Measurements from ENCODE around the gene PCSK5. TPM values are rescaled to one million over a fixed set of nuclear protein-coding genes. Genes with fewer than 3 reads are reported as not detected.

PCSK5 gene
- total RNA-seq, 2 experiments from 2014 or later, result 14.4 to 15.2 TPM

- peaks cover 10% of the 10 kb centered on the region for H3K4me1 Mint-ChIP-seq (ENCODE audit: low read depth)
- H3K4me3 ChIP-seq (ENCODE audit: low read length), result no peak overlapping the region
- no peaks in the 10 kb centered on the region for H3K27me3 Mint-ChIP-seq
- H3K4me3 Mint-ChIP-seq, result no peak overlapping the region
- ChIA-PET CTCF (no interaction called here), POLR2A (no interaction called here)
- peaks cover 3% of the 10 kb centered on the region for H3K36me3 ChIP-seq (ENCODE audit: insufficient read depth, low read length)
- H3K9me3 ChIP-seq (ENCODE audit: control insufficient read depth in 1 of 2, insufficient read depth in 1 of 2, low read length in 2 of 2), result no peaks in the 10 kb centered on the region
- H3K27me3 ChIP-seq (ENCODE audit: control insufficient read depth in 1 of 2, insufficient read depth in 2 of 2, low read length in 2 of 2), result no peaks in the 10 kb centered on the region
- no peaks in the 10 kb centered on the region for H3K9me3 Mint-ChIP-seq
- ATAC-seq (ENCODE audit: poor library complexity) (no peak), DNase-seq (no peak)
- no peak overlapping the region for H3K27ac ChIP-seq (ENCODE audit: low read depth in 1 of 2, low read length in 2 of 2)
- no peak for TF ChIP-seq CTCF (IDR thresholded peaks at IDR 0.05)
- intact Hi-C loops (cut with DNase I, micrococcal nuclease), result loop anchor here (10.0 kb wide), 2 partner anchors 77 to 137 kb away; no protein-coding TSS in a partner anchor
- H3K4me1 ChIP-seq (ENCODE audit: insufficient read depth, low read length), result no peaks in the 10 kb centered on the region
- H3K27ac Mint-ChIP-seq, result no peak overlapping the region
- peaks cover 82% of the 10 kb centered on the region for H3K36me3 Mint-ChIP-seq (ENCODE audit: low read depth)
These were observed 271.7 kb downstream of the PCSK5 start for GRCh38 chr9:76162086-76162730.

GRCh38 chr9:76162751-76163500 lies 272.5 kb downstream of the PCSK5 start:
- peaks cover 3% of the 10 kb centered on the region for H3K36me3 ChIP-seq (ENCODE audit: insufficient read depth, low read length)
- Mint-ChIP-seq H3K4me3 (no peak overlapping the region), H3K4me1 (ENCODE audit: low read depth) (peaks cover 10% of the 10 kb centered on the region), H3K27ac (no peak overlapping the region), H3K27me3 (no peaks in the 10 kb centered on the region), H3K36me3 (ENCODE audit: low read depth) (peaks cover 81% of the 10 kb centered on the region), H3K9me3 (no peaks in the 10 kb centered on the region)
- no peaks in the 10 kb centered on the region for H3K4me1 ChIP-seq (ENCODE audit: insufficient read depth, low read length)
- DNase-seq (no peak), ATAC-seq (ENCODE audit: poor library complexity) (no peak)
- intact Hi-C loops (cut with DNase I, micrococcal nuclease), result loop anchor here (10.0 kb wide), 2 partner anchors 78 to 138 kb away; no protein-coding TSS in a partner anchor
- no peaks in the 10 kb centered on the region for H3K27me3 ChIP-seq (ENCODE audit: control insufficient read depth in 1 of 2, insufficient read depth in 2 of 2, low read length in 2 of 2)
- H3K9me3 ChIP-seq (ENCODE audit: control insufficient read depth in 1 of 2, insufficient read depth in 1 of 2, low read length in 2 of 2), result no peaks in the 10 kb centered on the region
- H3K27ac ChIP-seq (ENCODE audit: low read depth in 1 of 2, low read length in 2 of 2), result no peak overlapping the region
- POLR2A ChIA-PET, result no interaction called here
- TF ChIP-seq CTCF (IDR thresholded peaks at IDR 0.05), result no peak
- CTCF ChIA-PET, result no interaction called here
- no peak overlapping the region for H3K4me3 ChIP-seq (ENCODE audit: low read length)

- H3K27me3 Mint-ChIP-seq, result no peaks in the 10 kb centered on the region
- no peak overlapping the region for H3K4me3 Mint-ChIP-seq
- H3K27ac Mint-ChIP-seq, result no peak overlapping the region
- intact Hi-C loops (cut with DNase I, micrococcal nuclease), result loop anchor here (5.0 to 10.0 kb wide), 3 partner anchors 82 to 144 kb away; no protein-coding TSS in a partner anchor
- CTCF ChIA-PET, result interaction anchor here (1.4 kb wide), 1 partner anchor 11 kb away, joined by 3 read pairs; no protein-coding TSS in a partner anchor
- Histone ChIP-seq H3K27me3 (ENCODE audit: control insufficient read depth in 1 of 2, insufficient read depth in 2 of 2, low read length in 2 of 2) (no peaks in the 10 kb centered on the region), H3K27ac (ENCODE audit: low read depth in 1 of 2, low read length in 2 of 2) (no peak overlapping the region), H3K36me3 (ENCODE audit: insufficient read depth, low read length) (peaks cover 14% of the 10 kb centered on the region), H3K4me3 (ENCODE audit: low read length) (no peak overlapping the region), H3K9me3 (ENCODE audit: control insufficient read depth in 1 of 2, insufficient read depth in 1 of 2, low read length in 2 of 2) (no peaks in the 10 kb centered on the region), H3K4me1 (ENCODE audit: insufficient read depth, low read length) (no peaks in the 10 kb centered on the region)
- POLR2A ChIA-PET, result no interaction called here
- H3K4me1 Mint-ChIP-seq (ENCODE audit: low read depth), result peaks cover 10% of the 10 kb centered on the region
- TF ChIP-seq CTCF (IDR thresholded peaks at IDR 0.05), result no peak
- H3K9me3 Mint-ChIP-seq, result no peaks in the 10 kb centered on the region
- no peak for ATAC-seq (ENCODE audit: poor library complexity)
- DNase-seq, result no peak
- peaks cover 77% of the 10 kb centered on the region for H3K36me3 Mint-ChIP-seq (ENCODE audit: low read depth)
These were observed 276.1 kb downstream of the PCSK5 start for GRCh38 chr9:76166526-76166925.

All from CD4-positive, alpha-beta T cell (primary cell).